ENCODE results near the gene CRYBG2. TPM values are rescaled to one million over a fixed set of nuclear protein-coding genes. Genes with fewer than 3 reads are reported as not detected.

Gene CRYBG2
- polyA plus RNA-seq, 3 donors, result 0.52 TPM; not detected in 2

GRCh38 chr1:26297057-26297790 is 56.7 kb downstream of the CRYBG2 start:
- Mint-ChIP-seq H3K27me3 (ENCODE audit: low read depth in 3 of 3) (peaks cover 0 to 3% (median 2%) of the 10 kb centered on the region in 3 donors), H3K9me3 (peaks cover 0 to 2% (median 0%) of the 10 kb centered on the region in 7 donors), H3K4me1 (peaks cover 46% of the 10 kb centered on the region), H3K4me3 (no peak overlapping the region), H3K27ac (peak overlapping the region in 2 of 7 donors; percentile 50 to 80), H3K36me3 (peaks cover 72 to 100% of the 10 kb centered on the region in 2 donors)
- DNase-seq, result no peak
- Histone ChIP-seq H3K4me2 (replicated peaks; ENCODE audit: extremely low read depth, low read length, poor library complexity, severe bottlenecking) (no peak overlapping the region), H3K4me3 (replicated peaks in 1 of 3; ENCODE audit: low read depth in 2 of 3, low read length in 3 of 3) (no peak overlapping the region), H2AFZ (ENCODE audit: insufficient read depth, low read depth, low read length, poor library complexity, severe bottlenecking) (no peak overlapping the region), H4K20me1 (ENCODE audit: insufficient read depth, low read length) (no peaks in the 10 kb centered on the region), H3K79me2 (ENCODE audit: insufficient read depth, low read length) (peaks cover 58% of the 10 kb centered on the region), H3K27ac (ENCODE audit: low read depth in 1 of 2, low read length in 2 of 2) (peak overlapping the region in 1 of 2 donors; percentile 75), H3K36me3 (replicated peaks in 1 of 2; ENCODE audit: control insufficient read depth in 1 of 2, insufficient read depth in 2 of 2, low read length in 2 of 2) (peaks cover 68 to 90% of the 10 kb centered on the region in 2 donors), H3K4me1 (ENCODE audit: control insufficient read depth in 1 of 2, insufficient read depth in 2 of 2, low read length in 2 of 2) (peaks cover 22 to 39% of the 10 kb centered on the region in 2 donors), H3K27me3 (ENCODE audit: control insufficient read depth in 2 of 2, insufficient read depth in 2 of 2, low read length in 2 of 2) (no peaks in the 10 kb centered on the region), H3K9me3 (replicated peaks in 1 of 2; ENCODE audit: control insufficient read depth in 1 of 2, insufficient read depth in 1 of 2, low read length in 2 of 2) (no peaks in the 10 kb centered on the region), H3K9ac (ENCODE audit: insufficient read depth, low read length, poor library complexity, severe bottlenecking) (no peak overlapping the region)
- intact Hi-C loops (cut with micrococcal nuclease), result no loop called here
- WGBS (ENCODE audit: insufficient coverage), result 97% methylated on average over 10 of the region's 12 CpGs
- no peak for TF ChIP-seq CTCF (IDR thresholded peaks at IDR 0.05)

GRCh38 chr1:26296340-26297056 is 57.4 kb downstream of the CRYBG2 start:
- DNase-seq, result no peak
- Histone ChIP-seq H2AFZ (ENCODE audit: insufficient read depth, low read depth, low read length, poor library complexity, severe bottlenecking) (no peak overlapping the region), H3K27ac (ENCODE audit: low read depth in 1 of 2, low read length in 2 of 2) (no peak overlapping the region), H4K20me1 (ENCODE audit: insufficient read depth, low read length) (no peaks in the 10 kb centered on the region), H3K9me3 (replicated peaks in 1 of 2; ENCODE audit: control insufficient read depth in 1 of 2, insufficient read depth in 1 of 2, low read length in 2 of 2) (no peaks in the 10 kb centered on the region), H3K9ac (ENCODE audit: insufficient read depth, low read length, poor library complexity, severe bottlenecking) (no peak overlapping the region), H3K27me3 (ENCODE audit: control insufficient read depth in 2 of 2, insufficient read depth in 2 of 2, low read length in 2 of 2) (no peaks in the 10 kb centered on the region), H3K79me2 (ENCODE audit: insufficient read depth, low read length) (peaks cover 58% of the 10 kb centered on the region), H3K4me1 (ENCODE audit: control insufficient read depth in 1 of 2, insufficient read depth in 2 of 2, low read length in 2 of 2) (peaks cover 29 to 46% of the 10 kb centered on the region in 2 donors), H3K4me2 (replicated peaks; ENCODE audit: extremely low read depth, low read length, poor library complexity, severe bottlenecking) (no peak overlapping the region), H3K36me3 (replicated peaks in 1 of 2; ENCODE audit: control insufficient read depth in 1 of 2, insufficient read depth in 2 of 2, low read length in 2 of 2) (peaks cover 64 to 90% of the 10 kb centered on the region in 2 donors), H3K4me3 (replicated peaks in 1 of 3; ENCODE audit: low read depth in 2 of 3, low read length in 3 of 3) (no peak overlapping the region)
- peaks cover 53% of the 10 kb centered on the region for H3K4me1 Mint-ChIP-seq
- WGBS (ENCODE audit: insufficient coverage), result 88% methylated on average over 15 of the region's 16 CpGs
- no peak overlapping the region for H3K4me3 Mint-ChIP-seq
- peaks cover 73 to 99% of the 10 kb centered on the region in 2 donors for H3K36me3 Mint-ChIP-seq
- no peaks in the 10 kb centered on the region for H3K9me3 Mint-ChIP-seq
- peak overlapping the region in 5 of 7 donors; percentile 26 to 80 (median 55) for H3K27ac Mint-ChIP-seq
- no peak for TF ChIP-seq CTCF (IDR thresholded peaks at IDR 0.05)
- H3K27me3 Mint-ChIP-seq (ENCODE audit: low read depth in 3 of 3), result peaks cover 0 to 6% (median 3%) of the 10 kb centered on the region in 3 donors
- intact Hi-C loops (cut with micrococcal nuclease), result no loop called here

All from CD14-positive monocyte (primary cell).